Mesothelial cell of epicardium (in vitro differentiated cells): ENCODE data around the gene C14orf180. TPM values are rescaled to one million over a fixed set of nuclear protein-coding genes. Genes with fewer than 3 reads are reported as not detected.

Source experiments
- DNase-seq, 2 experiments: peaks; one replicate each; pipeline ENCODE4 v3.0.0; 2021; ENCODE audit warnings: low spot score in 2 of 2; ENCODE audit not compliant: unreplicated experiment in 2 of 2
- H3K27ac Mint-ChIP-seq: 2 replicates; pipeline ENCODE4 v1.8.0; 2021; ENCODE audit warnings: mixed read lengths
- H3K27me3 Mint-ChIP-seq: 2 replicates; pipeline ENCODE4 v1.8.0; 2021; ENCODE audit warnings: low read depth, mixed read lengths
- H3K36me3 Mint-ChIP-seq: 2 replicates; pipeline ENCODE4 v1.8.0; 2021; ENCODE audit warnings: mixed read lengths
- H3K4me1 Mint-ChIP-seq: 2 replicates; pipeline ENCODE4 v1.8.0; 2021; ENCODE audit warnings: mixed read lengths
- H3K4me3 Mint-ChIP-seq: 2 replicates; pipeline ENCODE4 v1.8.0; 2021; ENCODE audit warnings: mild to moderate bottlenecking, moderate library complexity, mixed read lengths
- H3K9me3 Mint-ChIP-seq: 2 replicates; pipeline ENCODE4 v1.8.0; 2021; ENCODE audit warnings: mixed read lengths
- CTCF ChIP-seq: fragments of 200-600 bp; sonication (generic); IDR thresholded peaks from one replicate; pipeline ENCODE4 v1.5.0; 2021; ENCODE audit warnings: antibody characterized with exemption; ENCODE audit not compliant: unreplicated experiment
- total RNA-seq: library from RNA; stranded (reverse); gene quantifications from 3 replicates; pipeline ENCODE4 v1.2.1, GENCODE V29; 2021

C14orf180 gene
- total RNA-seq, 1 donor from 2014 or later, result 0.36 TPM

GRCh38 chr14:104551851-104552737 is 27.5 kb upstream of the C14orf180 start:
- Mint-ChIP-seq H3K9me3 (no peaks in the 10 kb centered on the region), H3K36me3 (no peaks in the 10 kb centered on the region), H3K27ac (no peak overlapping the region), H3K4me1 (peaks cover 14% of the 10 kb centered on the region), H3K4me3 (no peak overlapping the region), H3K27me3 (peaks cover 28% of the 10 kb centered on the region)
- peak in 1 of 2 experiments; percentile 15 for DNase-seq
- TF ChIP-seq CTCF, result no peak

GRCh38 chr14:104552738-104553125 is 26.8 kb upstream of the C14orf180 start:
- Mint-ChIP-seq H3K27me3 (peaks cover 29% of the 10 kb centered on the region), H3K4me3 (no peak overlapping the region), H3K27ac (no peak overlapping the region), H3K9me3 (no peaks in the 10 kb centered on the region), H3K4me1 (peaks cover 14% of the 10 kb centered on the region), H3K36me3 (no peaks in the 10 kb centered on the region)
- DNase-seq, result peak in 1 of 2 experiments; percentile 4
- TF ChIP-seq CTCF, result no peak

GRCh38 chr14:104553166-104554087 is 26.1 kb upstream of the C14orf180 start:
- peaks cover 14% of the 10 kb centered on the region for H3K4me1 Mint-ChIP-seq
- H3K36me3 Mint-ChIP-seq, result no peaks in the 10 kb centered on the region
- TF ChIP-seq CTCF, result no peak
- H3K27ac Mint-ChIP-seq, result no peak overlapping the region
- peak in 1 of 2 experiments; percentile 12 for DNase-seq
- H3K27me3 Mint-ChIP-seq, result peaks cover 28% of the 10 kb centered on the region
- no peaks in the 10 kb centered on the region for H3K9me3 Mint-ChIP-seq
- H3K4me3 Mint-ChIP-seq, result no peak overlapping the region

- TF ChIP-seq CTCF, result no peak
- H3K9me3 Mint-ChIP-seq, result no peaks in the 10 kb centered on the region
- DNase-seq, result peak in 1 of 2 experiments; percentile 11
- H3K27ac Mint-ChIP-seq, result no peak overlapping the region
- H3K4me3 Mint-ChIP-seq, result no peak overlapping the region
- peaks cover 14% of the 10 kb centered on the region for H3K4me1 Mint-ChIP-seq
- no peaks in the 10 kb centered on the region for H3K36me3 Mint-ChIP-seq
- H3K27me3 Mint-ChIP-seq, result peaks cover 30% of the 10 kb centered on the region
Measured at GRCh38 chr14:104554088-104554607, 25.4 kb upstream of the C14orf180 start.

GRCh38 chr14:104554608-104555429 is 24.7 kb upstream of the C14orf180 start:
- H3K27ac Mint-ChIP-seq, result peak overlapping the region; percentile 9
- TF ChIP-seq CTCF, result no peak
- H3K9me3 Mint-ChIP-seq, result no peaks in the 10 kb centered on the region
- DNase-seq, result peak in 1 of 2 experiments; percentile 30
- H3K4me3 Mint-ChIP-seq, result no peak overlapping the region
- H3K27me3 Mint-ChIP-seq, result peaks cover 31% of the 10 kb centered on the region
- no peaks in the 10 kb centered on the region for H3K36me3 Mint-ChIP-seq
- H3K4me1 Mint-ChIP-seq, result peaks cover 14% of the 10 kb centered on the region
